Skin of body (tissue), 2 donors: ENCODE results near the gene CHAC1. TPM values are rescaled to one million over a fixed set of nuclear protein-coding genes. Genes with fewer than 3 reads are reported as not detected.

Source experiments
- DNase-seq: peaks from one replicate; lab custom pipeline; 2025; lab: John Stamatoyannopoulos, UW
- total RNA-seq: library from RNA; depleted of rRNA; stranded (reverse); fragments of >200 nt; gene quantifications from one replicate; pipeline ENCODE4 v1.2.3, GENCODE V29; 2014

Gene CHAC1
- total RNA-seq, 1 donor from 2014 or later, result 5.6 TPM

GRCh38 chr15:40937762-40938535 is 15.3 kb upstream of the CHAC1 start:
- no peak for DNase-seq

GRCh38 chr15:40938536-40938870 is 14.8 kb upstream of the CHAC1 start:
- DNase-seq, result no peak

GRCh38 chr15:40940296-40940801 is 12.9 kb upstream of the CHAC1 start:
- peak; percentile 20 for DNase-seq

- no peak for DNase-seq
Observed at GRCh38 chr15:40941068-40941527, 12.2 kb upstream of the CHAC1 start.

- peak; percentile 59 for DNase-seq
Observed at GRCh38 chr15:40941528-40942336, 11.5 kb upstream of the CHAC1 start.

- DNase-seq, result no peak
Observed at GRCh38 chr15:40942337-40942854, 10.9 kb upstream of the CHAC1 start.

GRCh38 chr15:40942878-40943277 is 10.4 kb upstream of the CHAC1 start:
- no peak for DNase-seq

GRCh38 chr15:40943764-40944365 is 9.4 kb upstream of the CHAC1 start:
- no peak for DNase-seq

GRCh38 chr15:40944510-40945296 is 8.6 kb upstream of the CHAC1 start:
- DNase-seq, result no peak

- DNase-seq, result no peak
Observed at GRCh38 chr15:40948706-40949473, 4.4 kb upstream of the CHAC1 start.

- DNase-seq, result no peak
Observed at GRCh38 chr15:40949756-40950207, 3.5 kb upstream of the CHAC1 start.

- DNase-seq, result no peak
Observed at GRCh38 chr15:40951764-40952163, 1.5 kb upstream of the CHAC1 start.

- DNase-seq, result no peak
Observed at GRCh38 chr15:40952301-40952900, 870 bp upstream of the CHAC1 start.

- DNase-seq, result no peak
Observed at GRCh38 chr15:40953713-40954074, 423 bp downstream of the CHAC1 start.

GRCh38 chr15:40954158-40954848 is 1.0 kb downstream of the CHAC1 start:
- peak; percentile 45 for DNase-seq

- no peak for DNase-seq
Observed at GRCh38 chr15:40955141-40955903, 2.1 kb downstream of the CHAC1 start.

- DNase-seq, result no peak
Observed at GRCh38 chr15:40955930-40956540, 2.8 kb downstream of the CHAC1 start.

- DNase-seq, result no peak
Observed at GRCh38 chr15:40956541-40956982, 3.3 kb downstream of the CHAC1 start.
